Measurements from ENCODE around the gene RAB2B.

RAB2B gene

DNA sequence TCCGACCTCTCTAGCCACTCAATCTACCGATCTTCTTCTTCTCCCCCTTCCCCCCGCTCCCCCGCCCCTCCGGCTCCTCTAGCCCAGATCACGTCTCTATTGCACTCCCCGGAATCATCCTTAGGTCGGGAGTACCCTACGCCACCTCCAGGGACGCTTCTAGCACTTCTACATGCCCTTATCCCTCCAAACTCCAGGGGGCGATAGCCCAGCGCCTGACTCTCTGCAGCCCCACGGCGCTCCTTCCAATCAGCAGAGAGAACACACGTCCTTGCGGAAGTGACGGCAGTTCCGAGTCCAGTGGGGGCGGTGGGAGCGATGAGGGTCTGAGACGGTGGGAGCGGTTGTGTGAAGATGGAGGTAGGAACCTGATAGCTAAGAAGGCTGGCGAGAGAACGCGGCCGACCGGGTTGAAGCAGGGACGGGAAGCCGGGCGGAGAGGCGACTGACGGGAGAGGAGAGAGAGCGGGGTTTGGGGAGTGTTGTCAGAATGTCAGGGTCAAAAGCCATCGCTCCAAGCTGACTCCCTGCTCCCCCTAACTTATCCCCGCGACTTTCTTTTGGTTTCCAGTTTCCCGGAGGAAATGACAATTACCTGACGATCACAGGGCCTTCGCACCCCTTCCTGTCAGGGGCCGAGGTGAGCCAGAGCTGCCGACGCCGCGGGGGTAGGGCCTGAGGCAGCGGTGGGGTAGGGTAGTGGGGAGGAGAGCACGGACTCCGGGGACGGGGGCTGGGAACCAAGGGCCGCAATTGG is at the start of gene RAB2B, which contains the start of gene TOX4:
Gene RAB2B, minus strand, starts transcription at position 35 of the 757 bp plus-strand sequence. CDS start 87 bp downstream, outside the sequence.
Gene TOX4, plus strand, starts transcription at position 271 of the 757 bp plus-strand sequence. Its CDS starts 84 bp downstream, at position 355.
- in situ Hi-C loops (cut with MboI; ENCODE audit: low sequenced_read_pairs) = no loop called here

DNA sequence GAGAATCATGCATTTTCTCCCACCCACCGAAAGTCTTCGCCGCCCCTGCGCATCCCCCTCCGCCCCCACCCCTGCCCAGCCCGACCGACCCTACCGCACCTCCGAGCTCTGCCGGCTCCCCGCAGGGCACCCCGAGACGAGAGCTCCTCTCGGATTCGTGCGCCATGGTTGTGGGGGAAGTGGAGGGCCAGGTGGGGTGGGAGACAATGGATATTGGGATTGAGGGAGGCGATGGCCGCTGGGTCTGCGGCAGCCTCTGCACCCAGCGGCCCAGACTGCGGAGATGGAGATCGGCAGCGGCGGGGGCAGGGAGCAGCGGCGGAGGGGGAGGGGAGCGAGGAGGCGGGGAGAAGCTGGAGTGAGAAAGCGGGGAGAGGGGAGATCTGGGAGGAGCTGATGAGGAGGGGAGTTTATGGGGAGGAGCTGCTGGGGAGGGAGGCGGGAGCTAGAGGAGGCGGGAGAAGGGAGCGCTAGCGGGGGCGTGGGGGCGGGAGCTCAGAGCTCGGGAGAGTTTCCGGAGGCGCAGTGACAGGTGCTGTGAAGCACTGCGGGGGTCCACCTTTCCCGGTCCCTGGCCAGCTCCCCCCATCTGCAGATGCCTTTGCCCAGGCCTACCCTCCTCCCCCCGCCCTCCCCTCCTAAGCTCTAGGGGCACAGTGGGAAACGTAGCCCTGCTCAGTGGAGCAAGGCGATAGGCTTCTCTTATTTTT is 49.4 kb upstream of the RAB2B start, which contains the start of gene SALL2:
Gene SALL2, minus strand, starts transcription at position 385 of the 710 bp plus-strand sequence. Its CDS starts 219 bp downstream, at position 166.
- in situ Hi-C loops (cut with MboI; ENCODE audit: low sequenced_read_pairs) = no loop called here

DNA sequence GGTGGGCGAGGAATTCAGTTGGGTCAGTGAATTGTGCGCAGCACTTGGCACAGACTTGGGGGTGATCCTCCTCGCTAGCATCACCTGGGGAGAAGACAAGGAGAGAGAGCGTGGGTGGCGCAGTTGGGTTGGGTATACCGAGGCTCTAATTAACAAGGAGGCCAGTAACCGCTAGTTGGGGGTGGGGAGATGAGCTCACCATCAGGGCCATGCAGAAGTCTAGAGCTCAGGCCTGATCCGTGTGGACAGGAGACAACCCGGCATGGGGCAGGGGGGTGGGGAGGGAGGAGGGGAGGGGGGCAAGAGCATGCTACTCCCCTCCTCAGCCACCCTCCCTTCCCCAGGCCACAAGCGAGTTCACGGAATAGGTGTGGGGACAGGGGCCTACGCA is 48.8 kb upstream of the RAB2B start:
- in situ Hi-C loops (cut with MboI; ENCODE audit: low sequenced_read_pairs) = no loop called here

DNA sequence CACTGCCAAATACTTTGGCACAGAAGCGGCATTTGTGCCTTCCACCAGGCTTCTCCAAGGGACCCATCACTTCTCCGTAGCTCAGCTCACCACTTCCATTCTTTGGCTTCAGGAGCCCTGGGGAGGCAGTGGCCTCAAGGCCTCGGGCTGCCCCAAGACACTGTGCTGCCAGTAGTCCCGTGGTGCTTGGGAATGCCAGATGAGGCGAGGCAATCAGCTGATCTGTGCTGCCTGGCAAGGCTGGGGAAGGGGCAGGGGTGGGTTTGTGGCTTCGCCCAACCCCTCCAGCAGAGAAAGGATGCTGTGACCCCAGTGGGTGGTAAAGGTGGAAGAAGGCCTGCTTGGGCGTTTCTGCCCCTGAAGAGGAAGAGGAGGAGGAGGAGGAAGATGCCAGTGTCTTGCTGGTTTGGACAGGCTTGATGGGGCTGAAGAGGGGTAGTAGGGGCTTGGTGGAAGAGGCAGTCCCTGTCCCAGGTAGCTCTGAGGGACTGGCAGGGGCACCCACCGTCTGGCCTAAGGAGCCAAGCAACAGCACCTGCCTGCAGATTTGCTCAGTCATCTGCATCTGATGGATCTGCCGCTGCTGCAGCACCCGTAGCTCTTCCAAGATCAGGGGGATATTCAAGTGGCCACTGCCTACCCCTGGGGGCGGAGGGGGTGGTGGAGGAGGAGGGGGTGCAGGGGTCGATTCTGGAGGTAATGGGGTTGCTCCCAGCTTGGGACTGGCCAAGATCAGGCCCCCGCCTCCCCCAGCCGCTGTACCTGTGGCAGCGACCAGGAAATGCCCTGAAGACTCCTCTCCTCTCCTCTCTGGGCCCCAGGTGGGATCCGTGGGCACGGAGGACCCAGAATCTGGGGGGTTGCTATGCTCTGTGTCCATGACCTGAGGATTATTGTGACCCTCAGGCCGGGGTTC is 48.1 kb upstream of the RAB2B start:
- in situ Hi-C loops (cut with MboI; ENCODE audit: low sequenced_read_pairs) = no loop called here

DNA sequence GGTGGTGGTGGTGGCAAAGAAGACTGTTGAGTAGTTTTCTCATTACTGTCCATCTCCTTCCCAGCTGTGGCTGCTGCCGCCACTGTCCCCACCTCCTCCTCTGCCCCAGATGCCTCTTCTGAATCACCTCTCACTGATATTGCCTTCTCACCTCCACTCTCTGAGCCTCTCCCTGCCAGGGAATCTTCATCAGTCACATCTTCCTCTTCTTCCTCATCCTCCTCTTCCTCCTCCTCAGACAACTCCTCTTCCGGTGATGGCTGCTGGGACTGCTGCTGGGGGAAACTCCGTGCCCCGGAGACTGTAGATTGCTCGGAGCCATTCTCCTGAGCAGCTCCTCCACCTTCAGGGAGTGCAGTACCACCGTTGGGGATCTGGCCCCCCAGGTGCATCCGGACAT is 46.4 kb upstream of the RAB2B start:
- in situ Hi-C loops (cut with MboI; ENCODE audit: low sequenced_read_pairs) = no loop called here

DNA sequence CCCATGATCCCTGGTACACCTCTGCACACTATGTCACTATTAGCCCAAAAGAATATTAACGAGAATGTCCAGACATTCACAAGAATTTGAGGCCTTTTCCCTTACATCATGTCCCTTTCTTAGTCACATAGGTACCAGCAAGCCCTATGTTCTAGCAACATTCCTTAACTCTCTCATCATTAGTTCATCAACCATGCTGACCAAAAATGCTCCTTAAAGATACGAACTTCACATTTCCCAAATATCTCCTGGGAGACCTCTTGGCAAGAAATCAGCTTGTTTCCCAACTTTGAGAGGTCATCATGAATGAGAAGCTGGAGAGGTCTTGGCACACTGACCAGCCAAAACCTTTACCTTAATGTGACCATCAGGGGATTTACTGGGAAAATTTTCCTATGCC is 44.7 kb upstream of the RAB2B start:
- in situ Hi-C loops (cut with MboI; ENCODE audit: low sequenced_read_pairs) = no loop called here

DNA sequence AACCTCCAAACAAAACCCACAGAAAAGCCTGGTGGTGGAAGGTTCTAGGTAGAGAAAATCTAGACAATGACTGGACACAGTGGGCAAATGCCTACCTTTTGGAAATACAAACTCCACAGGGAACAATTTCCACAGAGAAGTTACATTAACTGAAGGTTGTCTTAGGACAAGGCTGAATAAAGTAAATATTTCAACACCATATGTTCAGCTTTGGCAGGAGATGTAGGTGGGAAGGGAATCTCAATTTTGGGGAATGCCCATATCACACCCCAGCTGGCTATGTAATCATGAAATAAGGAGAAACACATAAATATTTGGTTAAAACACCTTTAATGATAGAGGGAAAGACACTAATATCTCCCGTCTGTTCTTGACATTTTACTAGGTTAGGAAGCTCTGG is 44.0 kb upstream of the RAB2B start:
- in situ Hi-C loops (cut with MboI; ENCODE audit: low sequenced_read_pairs) = no loop called here

DNA sequence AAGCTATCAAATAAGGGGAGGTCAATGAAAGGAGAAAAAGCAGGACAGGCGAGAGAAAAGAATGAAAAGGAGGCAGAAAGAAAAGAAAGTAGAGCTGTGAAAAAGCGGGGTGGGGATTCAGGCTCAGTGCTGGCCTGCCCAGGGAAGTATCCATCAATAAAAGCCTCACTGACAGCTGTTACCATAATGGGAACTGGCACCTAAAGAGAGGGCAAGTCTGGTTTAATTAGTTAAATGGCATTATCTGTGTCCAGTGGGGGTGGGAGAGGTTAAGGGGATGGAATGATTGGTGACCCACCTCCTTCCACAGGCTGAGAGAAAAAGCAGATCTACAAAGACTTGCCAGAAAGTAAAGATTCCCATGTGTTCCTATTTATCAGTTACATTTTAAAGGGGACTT is 42.0 kb upstream of the RAB2B start:
- in situ Hi-C loops (cut with MboI; ENCODE audit: low sequenced_read_pairs) = no loop called here

DNA sequence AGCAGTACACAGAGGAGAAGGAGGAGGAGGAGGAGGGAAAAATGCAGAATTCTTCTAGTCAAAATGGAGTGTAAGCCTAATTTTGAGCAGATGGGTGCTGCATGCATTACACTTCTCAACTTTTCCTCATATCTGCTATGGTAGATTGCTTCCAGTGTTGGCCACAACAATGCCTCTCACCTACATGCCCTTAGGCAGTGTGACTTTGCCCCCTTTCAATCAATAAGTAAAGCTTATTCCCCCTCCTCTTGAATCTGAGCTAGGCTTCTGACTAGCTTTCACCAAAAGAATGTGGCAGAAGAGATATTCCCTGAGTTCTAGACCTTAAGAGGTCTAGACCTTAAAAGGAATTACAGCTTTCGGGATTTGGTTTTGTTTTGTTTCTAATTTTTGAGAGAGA is 37.6 kb upstream of the RAB2B start:
- in situ Hi-C loops (cut with MboI; ENCODE audit: low sequenced_read_pairs) = no loop called here

DNA sequence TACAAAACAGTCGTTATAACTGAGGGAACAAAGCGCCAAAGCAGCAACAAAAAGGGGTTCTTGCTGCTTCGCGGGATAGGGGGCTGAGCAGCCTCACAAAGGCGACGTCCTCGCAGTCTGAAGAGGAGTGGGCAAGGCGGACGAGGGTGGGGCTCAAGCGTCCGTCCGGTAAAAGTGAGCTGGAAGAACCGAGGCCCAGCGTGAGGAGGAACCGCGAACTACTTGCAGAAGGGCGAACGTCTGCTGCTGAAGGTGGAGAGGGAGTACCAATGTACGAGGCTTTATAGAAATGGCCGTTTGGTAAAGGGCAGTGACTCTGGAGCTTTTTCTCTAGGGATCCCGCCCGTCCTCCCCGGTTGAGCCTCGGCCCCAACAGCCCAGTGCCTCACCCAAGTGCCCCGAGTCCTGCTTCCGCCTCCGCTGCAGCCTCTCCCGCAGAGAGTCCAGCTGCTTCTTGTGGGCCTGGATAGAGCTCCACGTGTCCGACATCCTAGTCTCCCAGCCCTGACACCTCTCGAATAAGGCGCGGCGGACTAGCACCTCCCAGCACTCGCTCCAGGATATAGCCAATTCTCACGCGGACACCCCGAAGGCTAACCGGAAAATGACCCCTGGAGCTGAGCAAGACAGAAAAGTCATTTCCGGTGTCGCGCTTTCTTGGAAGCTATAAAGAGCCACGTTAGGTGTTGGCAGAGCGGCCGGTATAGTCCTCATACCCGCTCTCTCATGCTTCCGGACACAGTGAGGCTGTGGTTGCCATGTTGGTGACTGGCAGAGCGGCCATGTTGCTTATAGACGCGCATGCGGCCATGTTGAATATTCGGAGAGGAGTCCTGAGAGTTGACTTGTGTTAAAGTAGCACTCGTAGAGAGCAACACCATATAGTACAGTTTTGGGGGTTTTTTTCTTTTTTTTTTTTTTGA is 34.2 kb upstream of the RAB2B start, which contains the start of gene METTL3:
Gene METTL3, minus strand, starts transcription at position 606 of the 923 bp plus-strand sequence. Its CDS starts 117 bp downstream, at position 489.
- in situ Hi-C loops (cut with MboI; ENCODE audit: low sequenced_read_pairs) = no loop called here

DNA sequence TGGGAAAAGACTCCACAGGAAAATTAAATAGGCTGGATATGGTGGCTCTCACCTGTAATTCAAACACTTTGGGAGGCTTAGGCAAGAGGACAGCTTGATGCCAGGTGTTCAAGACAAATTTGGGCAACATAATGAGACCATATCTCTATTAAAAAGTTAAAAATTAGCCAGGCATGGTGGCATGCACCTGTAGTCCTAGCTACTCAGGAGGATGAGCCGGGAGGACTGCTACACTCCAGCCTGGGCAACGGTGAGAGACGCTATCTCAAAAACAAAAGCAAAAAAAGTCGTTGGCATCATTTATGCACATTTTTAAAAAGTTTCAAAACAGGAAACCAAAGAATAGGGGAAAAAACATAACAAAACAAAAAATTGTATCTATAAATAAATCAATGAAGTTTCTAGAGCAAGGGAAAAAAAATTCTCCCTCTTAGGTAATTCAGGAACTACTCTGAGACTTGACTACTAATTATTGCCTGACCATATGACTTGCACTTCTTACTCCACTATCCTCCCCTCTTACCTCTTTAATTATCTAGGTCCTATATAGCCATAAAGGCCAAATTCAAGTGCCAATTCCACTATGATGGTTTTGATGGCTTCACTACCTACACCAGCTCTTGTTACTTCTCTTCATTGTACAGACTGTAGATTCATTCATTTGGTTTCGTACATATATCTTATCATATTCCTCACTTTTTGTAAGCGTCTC is 32.8 kb upstream of the RAB2B start:
- in situ Hi-C loops (cut with MboI; ENCODE audit: low sequenced_read_pairs) = no loop called here

DNA sequence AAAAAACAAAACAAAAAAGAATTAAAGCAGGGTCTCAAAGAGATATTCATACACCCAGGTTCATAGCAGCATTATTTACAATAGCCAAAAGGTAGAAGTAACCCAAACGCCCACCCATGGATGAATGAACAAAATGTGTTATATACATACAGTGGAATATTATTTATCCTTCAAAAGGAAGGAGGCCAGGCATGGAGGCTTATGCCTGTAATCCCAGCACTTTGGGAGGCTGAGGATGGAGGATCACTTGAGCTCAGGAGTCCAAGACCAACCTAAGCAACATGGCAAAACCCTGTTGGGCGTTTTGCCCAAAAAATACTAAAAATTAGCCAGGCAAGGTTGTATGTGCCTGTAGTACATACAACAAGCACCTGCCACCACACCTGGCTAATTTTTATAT is 29.8 kb upstream of the RAB2B start:
- in situ Hi-C loops (cut with MboI; ENCODE audit: low sequenced_read_pairs) = no loop called here

DNA sequence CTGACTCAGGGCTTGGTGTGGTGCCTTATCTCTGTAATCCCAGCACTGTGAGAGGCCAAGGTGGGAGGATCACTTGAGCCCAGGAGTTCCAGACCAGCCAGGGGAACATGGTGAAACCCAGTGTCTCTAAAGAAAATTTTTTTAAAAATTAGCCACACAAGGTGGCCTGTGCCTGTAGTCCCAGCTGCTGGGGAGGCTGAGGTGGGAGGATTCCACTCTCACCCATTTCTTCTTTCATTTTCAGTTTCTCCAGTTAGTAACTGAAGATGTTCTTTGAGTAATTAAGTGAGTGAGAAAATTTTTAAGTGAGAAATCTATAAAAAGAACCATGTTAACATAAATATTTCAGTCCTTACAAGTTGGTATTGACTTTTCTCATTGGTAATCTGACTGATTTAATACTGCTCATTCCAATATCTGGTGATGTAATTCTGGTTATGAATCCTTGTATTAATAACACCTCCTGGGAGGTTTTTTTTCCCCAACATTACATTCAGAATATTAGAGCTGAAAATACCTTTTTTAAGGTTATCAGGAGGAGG is 28.3 kb upstream of the RAB2B start:
- in situ Hi-C loops (cut with MboI; ENCODE audit: low sequenced_read_pairs) = no loop called here

DNA sequence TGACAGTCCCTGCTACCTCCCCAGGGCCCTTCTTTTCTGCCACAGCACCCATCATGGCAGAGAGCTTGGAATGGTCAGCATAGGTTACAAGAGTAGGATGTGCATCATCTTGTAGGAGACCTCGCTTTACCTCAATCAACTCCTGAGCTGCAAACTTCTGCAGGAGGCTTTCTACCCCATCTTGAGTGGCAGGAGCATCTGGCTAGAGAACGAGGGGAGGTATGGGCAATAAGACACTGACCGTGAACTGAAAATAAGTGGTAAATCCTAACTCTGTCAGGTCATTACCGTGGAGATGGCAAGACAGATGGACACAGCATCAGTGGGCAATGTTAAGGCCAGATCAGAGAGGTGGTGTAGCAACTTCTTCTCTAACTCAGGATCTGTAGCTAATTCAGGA is 26.6 kb upstream of the RAB2B start:
- in situ Hi-C loops (cut with MboI; ENCODE audit: low sequenced_read_pairs) = no loop called here

DNA sequence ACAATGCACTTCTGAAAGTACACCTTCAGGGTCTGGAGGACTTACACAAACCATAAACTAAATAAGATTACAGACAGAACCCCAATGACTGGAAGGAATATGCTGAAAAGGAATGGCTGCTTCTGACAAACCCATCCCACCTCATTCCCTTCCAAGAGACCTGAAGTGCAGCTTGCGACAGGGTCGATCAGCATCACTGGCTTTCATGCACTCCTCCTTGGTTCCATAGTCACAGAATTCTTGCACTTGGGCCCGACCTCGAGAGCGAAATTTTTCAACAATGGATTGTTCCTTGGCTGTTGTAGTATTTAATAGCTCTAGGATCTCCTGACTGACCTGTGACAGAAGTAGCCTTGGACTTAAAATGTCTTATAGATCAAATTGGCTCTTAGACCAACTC is 24.8 kb upstream of the RAB2B start:
- in situ Hi-C loops (cut with MboI; ENCODE audit: low sequenced_read_pairs) = no loop called here

DNA sequence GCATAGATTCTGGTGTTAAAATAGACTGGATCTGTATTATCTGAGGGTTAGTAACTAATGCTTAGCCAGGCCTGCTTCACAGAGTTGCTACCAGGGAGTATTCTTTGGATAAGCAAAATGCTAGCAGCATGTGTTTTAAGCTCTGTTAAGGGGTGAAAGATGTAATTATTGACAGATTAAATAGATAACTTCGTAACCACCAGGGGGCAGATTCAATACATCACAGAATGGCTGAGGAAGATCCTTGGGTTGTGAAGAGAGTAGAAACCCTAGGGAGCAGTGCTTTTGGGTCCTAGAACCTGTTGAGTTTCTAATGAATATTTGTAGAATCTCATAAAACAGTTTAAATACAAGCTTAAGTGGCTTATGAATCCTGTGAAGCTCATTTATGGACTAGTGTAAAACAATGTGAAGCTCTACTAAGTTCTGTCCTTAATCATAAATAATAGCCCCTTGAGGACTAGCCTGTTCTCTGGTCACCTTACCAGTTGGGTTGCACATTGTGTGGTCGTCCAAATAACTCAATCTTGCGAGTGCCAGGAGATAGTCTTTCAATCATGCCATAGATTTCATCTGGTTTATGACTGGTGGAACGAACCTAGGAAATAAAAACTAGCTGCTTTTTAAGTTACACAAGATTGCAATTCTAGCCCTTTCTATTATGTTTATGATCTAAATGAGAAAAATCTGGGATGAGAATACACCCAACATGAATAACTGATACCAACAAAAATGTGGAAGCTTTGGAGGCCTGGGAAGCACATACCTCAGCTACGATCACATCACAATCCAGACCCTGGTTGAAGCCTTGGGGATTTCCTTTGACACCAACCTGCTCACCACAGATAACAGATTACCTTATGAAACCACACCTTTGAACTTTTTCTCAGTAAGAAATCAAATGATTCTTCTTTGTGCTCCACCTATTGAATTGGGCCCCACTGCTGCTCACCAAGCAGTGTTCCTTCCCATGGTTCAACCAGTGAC is 22.1 kb upstream of the RAB2B start:
- in situ Hi-C loops (cut with MboI; ENCODE audit: low sequenced_read_pairs) = no loop called here

DNA sequence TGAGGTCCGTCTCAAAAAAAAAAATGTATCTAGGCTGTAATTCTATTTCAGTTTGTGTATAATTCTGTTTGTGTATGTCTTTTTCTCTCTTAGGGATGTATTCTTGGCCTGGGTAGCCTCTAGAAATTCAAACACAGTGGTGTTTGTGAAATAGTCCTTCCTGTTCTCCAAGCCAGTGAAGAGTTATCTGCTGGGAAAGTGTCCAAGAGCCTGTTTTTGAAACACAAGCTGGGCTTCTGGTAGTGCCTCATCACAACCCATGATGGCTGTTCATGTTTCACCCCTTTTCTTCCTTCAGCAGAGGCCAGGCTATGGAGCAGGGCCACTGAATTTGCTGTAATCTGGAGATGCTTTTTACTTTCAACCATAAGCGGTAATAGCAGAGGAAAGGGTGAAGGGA is 19.7 kb upstream of the RAB2B start:
- in situ Hi-C loops (cut with MboI; ENCODE audit: low sequenced_read_pairs) = no loop called here

All from HL-60/S4 treated with retinoic acid at 250 ng/mL for 4 days and 3 days (cell line).